DOHH2 (cell line): ENCODE measurements around the gene CNTN4.

Experiments
- H3F3A ChIP-seq: fragments of 200-600 bp; sonication (generic), shearing (Covaris generic); 2 replicates; pipeline ENCODE4 v1.6.0; 2016; ENCODE audit warnings: antibody characterized with exemption, mild to moderate bottlenecking; ENCODE audit not compliant: control insufficient read depth, insufficient read depth
- H3K27ac ChIP-seq: fragments of 200-600 bp; sonication (generic); 2 replicates; pipeline ENCODE4 v1.5.1; 2014; ENCODE audit warnings: low read depth, mild to moderate bottlenecking, low read length, moderate library complexity
- H3K27me3 ChIP-seq: fragments of 200-600 bp; sonication (generic); 2 replicates; pipeline ENCODE4 v1.6.1; 2014; ENCODE audit warnings: mild to moderate bottlenecking, low read length, mixed read lengths; ENCODE audit not compliant: control insufficient read depth
- H3K36me3 ChIP-seq: fragments of 200-600 bp; sonication (generic); 2 replicates; pipeline ENCODE4 v1.6.1; 2014; ENCODE audit warnings: mild to moderate bottlenecking, low read length, moderate library complexity, mixed read lengths; ENCODE audit not compliant: control insufficient read depth
- H3K4me1 ChIP-seq: fragments of 200-600 bp; sonication (generic); 2 replicates; pipeline ENCODE4 v1.6.1; 2014; ENCODE audit warnings: mild to moderate bottlenecking, low read length, mixed read lengths; ENCODE audit not compliant: control insufficient read depth
- H3K4me2 ChIP-seq: fragments of 200-600 bp; sonication (generic); 2 replicates; pipeline ENCODE4 v1.6.0; 2014; ENCODE audit warnings: mild to moderate bottlenecking, low read length, moderate library complexity
- H3K4me3 ChIP-seq: fragments of 200-600 bp; sonication (generic); 2 replicates; pipeline ENCODE4 v1.5.1; 2014; ENCODE audit warnings: mild to moderate bottlenecking, low read length, mixed read lengths
- H3K79me2 ChIP-seq: fragments of 200-600 bp; sonication (generic); 2 replicates; pipeline ENCODE4 v1.6.1; 2014; ENCODE audit warnings: mild to moderate bottlenecking, low read length, mixed read lengths; ENCODE audit not compliant: control insufficient read depth
- H3K9me2 ChIP-seq: fragments of 200-600 bp; sonication (generic); replicated peaks from 2 replicates; pipeline ENCODE4 v1.6.1; 2014; ENCODE audit warnings: mild to moderate bottlenecking, low read length, mixed read lengths; ENCODE audit not compliant: control insufficient read depth
- H3K9me3 ChIP-seq: fragments of 200-600 bp; sonication (generic); 2 replicates; pipeline ENCODE4 v1.6.1; 2014; ENCODE audit warnings: antibody characterized with exemption, low read length, mixed read lengths; ENCODE audit not compliant: control insufficient read depth, insufficient read depth
- H4K20me1 ChIP-seq: fragments of 200-600 bp; sonication (generic); 2 replicates; pipeline ENCODE4 v1.6.0; 2014; ENCODE audit warnings: low read depth, mild to moderate bottlenecking, antibody characterized with exemption, low read length, moderate library complexity; ENCODE audit not compliant: control insufficient read depth, insufficient read depth
- CTCF ChIP-seq: fragments of 200-600 bp; sonication (generic); IDR thresholded peaks from one replicate; pipeline ENCODE4 v1.5.1; 2014; ENCODE audit warnings: antibody characterized with exemption, mild to moderate bottlenecking, low read depth, low read length; ENCODE audit not compliant: poor library complexity, severe bottlenecking
- EZH2phosphoT487 ChIP-seq: fragments of 200-600 bp; sonication (generic); IDR thresholded peaks from 2 replicates; pipeline ENCODE4 v1.6.1; 2017; ENCODE audit warnings: borderline replicate concordance, mild to moderate bottlenecking, antibody characterized with exemption, low read length, moderate library complexity, mixed read lengths

CNTN4 gene

DNA sequence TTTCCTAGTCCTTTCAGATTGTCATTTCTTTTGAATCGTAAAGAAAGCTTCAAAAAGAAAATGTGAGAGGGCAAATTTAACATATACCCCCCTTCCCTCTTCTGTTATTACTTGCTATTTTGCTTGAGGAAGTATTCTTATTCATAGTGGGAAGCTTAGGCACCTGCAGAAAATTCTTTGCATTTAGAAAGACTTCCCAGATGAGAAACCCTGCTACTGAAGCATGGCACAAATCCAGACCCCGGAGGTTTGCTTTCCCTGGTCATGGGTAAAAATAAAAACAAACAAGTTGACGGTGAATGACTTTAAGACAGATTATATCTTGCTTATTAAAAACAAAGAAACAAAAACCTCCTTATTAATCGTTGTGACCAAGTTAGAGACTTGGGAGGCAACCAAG is 917.6 kb downstream of the CNTN4 start:
- TF ChIP-seq EZH2phosphoT487 (no peak), CTCF (no peak)
- Histone ChIP-seq H3K4me3 (no peak overlapping the region), H3K9me2 (no peaks in the 10 kb centered on the region)

GRCh38 chr3:3020209-3020608 is 921.5 kb downstream of the CNTN4 start:
- Histone ChIP-seq H3K9me3 (no peaks in the 10 kb centered on the region), H3K4me2 (no peak overlapping the region), H3K79me2 (no peaks in the 10 kb centered on the region), H3K4me1 (no peaks in the 10 kb centered on the region), H3K27ac (no peak overlapping the region), H4K20me1 (no peaks in the 10 kb centered on the region), H3K4me3 (no peak overlapping the region), H3F3A (no peaks in the 10 kb centered on the region), H3K27me3 (peaks cover 3% of the 10 kb centered on the region; the same call in 1 of the 2 replicates), H3K9me2 (no peaks in the 10 kb centered on the region), H3K36me3 (no peaks in the 10 kb centered on the region)
- TF ChIP-seq EZH2phosphoT487 (no peak), CTCF (no peak)

More for the DNA sequence above, 917.6 kb downstream of the CNTN4 start:
- Histone ChIP-seq H3K36me3 (no peaks in the 10 kb centered on the region), H3K4me1 (no peaks in the 10 kb centered on the region), H3K4me2 (no peak overlapping the region), H3K27me3 (no peaks in the 10 kb centered on the region), H3K79me2 (no peaks in the 10 kb centered on the region), H3K27ac (no peak overlapping the region), H3F3A (no peaks in the 10 kb centered on the region), H4K20me1 (no peaks in the 10 kb centered on the region), H3K9me3 (no peaks in the 10 kb centered on the region)

DNA sequence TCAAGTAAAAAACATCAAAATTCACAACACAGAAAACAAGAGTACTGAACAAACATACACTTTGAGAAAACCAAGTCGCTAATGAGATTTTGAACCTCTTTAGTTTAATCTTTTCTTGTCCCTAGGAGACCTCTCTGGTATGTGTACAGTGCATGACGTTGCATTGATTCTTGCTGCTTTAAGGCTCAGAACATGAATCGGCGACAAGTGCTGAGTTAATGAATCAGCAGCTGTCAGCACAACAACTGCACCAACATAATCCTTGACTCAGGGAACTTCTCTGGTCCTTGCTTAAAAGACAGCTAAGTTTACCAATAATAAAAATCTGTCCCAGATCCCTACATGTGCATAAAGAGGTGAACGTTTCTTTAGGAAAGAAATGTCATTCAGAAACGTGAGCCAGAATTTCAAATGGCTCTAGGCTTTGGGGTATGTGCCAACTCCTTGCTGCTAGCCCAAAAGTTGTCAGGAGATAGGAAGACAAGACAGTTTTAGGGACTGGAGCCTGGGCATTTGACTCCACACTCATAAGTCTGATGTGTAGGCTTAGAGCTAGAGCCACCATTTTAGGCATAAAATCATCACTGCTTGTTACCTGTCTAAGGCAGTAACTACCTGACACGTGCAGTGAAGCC is 924.6 kb downstream of the CNTN4 start:
- Histone ChIP-seq H3K79me2 (no peaks in the 10 kb centered on the region), H3K4me3 (no peak overlapping the region), H4K20me1 (no peaks in the 10 kb centered on the region), H3K9me2 (no peaks in the 10 kb centered on the region), H3K4me1 (no peaks in the 10 kb centered on the region), H3K9me3 (no peaks in the 10 kb centered on the region), H3F3A (no peaks in the 10 kb centered on the region), H3K27me3 (peaks cover 3% of the 10 kb centered on the region; the same call in 1 of the 2 replicates), H3K36me3 (no peaks in the 10 kb centered on the region), H3K27ac (no peak overlapping the region), H3K4me2 (no peak overlapping the region)
- no peak for TF ChIP-seq EZH2phosphoT487
- no peak for TF ChIP-seq CTCF
